DND-41 (cell line): ENCODE measurements around the gene NDUFC2.
"Not testable (repeated sequence)": the region's sequence is repeated elsewhere in the genome, so short reads cannot be mapped to it uniquely, and the experiment has no call there.

ENCODE experiments used
- ATAC-seq: fragments of 200-7000 bp; cut with Tn5 transposase; 3 replicates; pipeline ENCODE4 v1.9.1; 2021; ENCODE audit warnings: low read depth; ENCODE audit not compliant: insufficient read depth
- DNase-seq: peaks from one replicate; pipeline ENCODE4 v3.0.0-alpha.2; 2020
- H2AFZ ChIP-seq: 2 replicates; pipeline ENCODE4 v1.6.0; 2012; ENCODE audit warnings: low read depth, low read length
- H3K27ac ChIP-seq: 2 replicates; pipeline ENCODE4 v1.5.1; 2012; ENCODE audit warnings: low read length, inconsistent platforms
- H3K27me3 ChIP-seq: fragments of 200-600 bp; sonication (generic); 2 replicates; pipeline ENCODE4 v1.6.0; 2012; ENCODE audit warnings: low read length, mild to moderate bottlenecking, inconsistent platforms; ENCODE audit not compliant: insufficient read depth, poor library complexity
- H3K36me3 ChIP-seq: 2 replicates; pipeline ENCODE4 v1.5.1; 2012; ENCODE audit warnings: low read length, inconsistent platforms; ENCODE audit not compliant: insufficient read depth
- H3K4me1 ChIP-seq: 2 replicates; pipeline ENCODE4 v1.5.1; 2012; ENCODE audit warnings: mild to moderate bottlenecking, low read length; ENCODE audit not compliant: insufficient read depth
- H3K4me2 ChIP-seq: 2 replicates; pipeline ENCODE4 v1.6.0; 2012; ENCODE audit warnings: mild to moderate bottlenecking, moderate library complexity, low read length, inconsistent platforms; ENCODE audit not compliant: insufficient read depth
- H3K4me3 ChIP-seq, 2 experiments: fragments of 200-600 bp in 1 of 2; shearing (Covaris generic) in 1 of 2; 2 replicates each; pipeline ENCODE4 v1.5.1; 2012 to 2016; ENCODE audit warnings: inconsistent platforms in 2 of 2, low read length in 2 of 2, mild to moderate bottlenecking in 2 of 2, low read depth in 1 of 2, moderate library complexity in 1 of 2
- H3K79me2 ChIP-seq: 2 replicates; pipeline ENCODE4 v1.6.0; 2012; ENCODE audit warnings: low read length, inconsistent platforms; ENCODE audit not compliant: insufficient read depth
- H3K9ac ChIP-seq: 2 replicates; pipeline ENCODE4 v1.6.0; 2012; ENCODE audit warnings: low read depth, mild to moderate bottlenecking, inconsistent platforms, low read length, moderate library complexity
- H3K9me3 ChIP-seq: 2 replicates; pipeline ENCODE4 v1.5.1; 2012; ENCODE audit warnings: low read length, moderate library complexity, mild to moderate bottlenecking, inconsistent platforms; ENCODE audit not compliant: insufficient read depth, severe bottlenecking
- H4K20me1 ChIP-seq: 2 replicates; pipeline ENCODE4 v1.6.0; 2012; ENCODE audit warnings: low read length; ENCODE audit not compliant: insufficient read depth
- EZH2 ChIP-seq: IDR thresholded peaks from 3 replicates; pipeline ENCODE4 v1.6.1; 2012; ENCODE audit warnings: borderline replicate concordance, low read depth, mild to moderate bottlenecking, moderate library complexity, low read length, inconsistent platforms; ENCODE audit not compliant: severe bottlenecking
- TF ChIP-seq, protein P1 (sequence below): IDR thresholded peaks from 2 replicates; pipeline ENCODE4 v1.5.1; 2012; ENCODE audit warnings: borderline replicate concordance, low read length, moderate library complexity, mild to moderate bottlenecking; ENCODE audit not compliant: poor library complexity, severe bottlenecking; ENCODE audit errors: extremely low read depth

NDUFC2 gene

DNA sequence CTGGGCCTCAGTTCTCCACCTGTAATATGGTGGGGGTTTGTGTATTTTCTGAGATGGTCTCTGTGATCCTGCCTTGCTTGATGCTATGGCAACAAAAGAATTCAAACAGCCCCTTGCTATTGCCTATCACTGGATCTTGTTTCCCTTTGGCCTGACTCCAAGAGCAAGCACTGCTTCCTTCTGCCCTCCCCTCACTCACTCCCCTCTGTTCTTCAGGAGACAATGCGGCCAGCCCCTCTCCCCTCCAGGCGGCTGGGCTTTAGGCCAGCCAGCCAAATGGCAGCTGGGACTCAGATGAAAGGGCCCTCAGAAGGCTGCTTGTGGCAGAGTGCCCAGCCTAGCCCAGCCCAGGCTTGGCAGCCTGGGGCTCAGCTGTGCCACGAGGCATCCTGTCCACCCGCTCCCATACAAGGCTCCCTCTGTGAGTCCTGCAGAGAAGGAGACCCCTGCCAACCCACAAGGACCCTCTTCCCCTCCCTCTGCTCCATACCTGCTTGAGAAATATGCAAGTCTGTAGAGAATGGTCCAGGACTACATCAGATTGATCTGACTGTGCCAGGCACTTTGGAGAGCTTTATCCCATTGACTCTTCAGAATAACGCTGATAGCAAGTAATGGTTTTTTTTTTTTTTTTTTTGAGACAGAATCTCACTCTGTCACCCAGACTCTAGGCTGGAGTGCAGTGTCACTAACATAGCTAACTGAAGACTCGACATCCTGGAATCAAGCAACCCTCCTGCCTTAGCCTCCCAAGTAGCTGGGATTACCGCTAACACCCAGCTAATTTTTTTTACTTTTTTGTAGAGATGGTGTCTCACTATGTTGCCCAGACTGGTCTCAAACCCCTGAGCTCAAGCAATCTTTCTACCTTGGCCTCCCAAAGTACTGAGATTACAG lies 49.0 kb downstream of the NDUFC2 start:
- no peak overlapping the region for H3K27ac ChIP-seq
- peak; percentile 33 for DNase-seq

GRCh38 chr11:78028423-78028822 lies 51.2 kb downstream of the NDUFC2 start:
- H4K20me1 ChIP-seq, H3K27me3 ChIP-seq, H3K79me2 ChIP-seq, ATAC-seq, H3K4me3 ChIP-seq, H3K9me3 ChIP-seq, H2AFZ ChIP-seq, H3K4me1 ChIP-seq, H3K36me3 ChIP-seq, H3K9ac ChIP-seq, H3K4me2 ChIP-seq, DNase-seq, H3K27ac ChIP-seq: not testable (repeated sequence)

More for the DNA sequence above, 49.0 kb downstream of the NDUFC2 start:
- peak; percentile 66 for ATAC-seq
- no peaks in the 10 kb centered on the region for H3K27me3 ChIP-seq
- H4K20me1 ChIP-seq = no peaks in the 10 kb centered on the region
- H3K4me1 ChIP-seq = no peaks in the 10 kb centered on the region
- H3K9me3 ChIP-seq = no peaks in the 10 kb centered on the region
- no peak overlapping the region for H2AFZ ChIP-seq
- H3K79me2 ChIP-seq = no peaks in the 10 kb centered on the region
- H3K36me3 ChIP-seq = no peaks in the 10 kb centered on the region
- no peak overlapping the region for H3K4me2 ChIP-seq
- no peak overlapping the region for H3K9ac ChIP-seq
- TF ChIP-seq, protein P1, sequence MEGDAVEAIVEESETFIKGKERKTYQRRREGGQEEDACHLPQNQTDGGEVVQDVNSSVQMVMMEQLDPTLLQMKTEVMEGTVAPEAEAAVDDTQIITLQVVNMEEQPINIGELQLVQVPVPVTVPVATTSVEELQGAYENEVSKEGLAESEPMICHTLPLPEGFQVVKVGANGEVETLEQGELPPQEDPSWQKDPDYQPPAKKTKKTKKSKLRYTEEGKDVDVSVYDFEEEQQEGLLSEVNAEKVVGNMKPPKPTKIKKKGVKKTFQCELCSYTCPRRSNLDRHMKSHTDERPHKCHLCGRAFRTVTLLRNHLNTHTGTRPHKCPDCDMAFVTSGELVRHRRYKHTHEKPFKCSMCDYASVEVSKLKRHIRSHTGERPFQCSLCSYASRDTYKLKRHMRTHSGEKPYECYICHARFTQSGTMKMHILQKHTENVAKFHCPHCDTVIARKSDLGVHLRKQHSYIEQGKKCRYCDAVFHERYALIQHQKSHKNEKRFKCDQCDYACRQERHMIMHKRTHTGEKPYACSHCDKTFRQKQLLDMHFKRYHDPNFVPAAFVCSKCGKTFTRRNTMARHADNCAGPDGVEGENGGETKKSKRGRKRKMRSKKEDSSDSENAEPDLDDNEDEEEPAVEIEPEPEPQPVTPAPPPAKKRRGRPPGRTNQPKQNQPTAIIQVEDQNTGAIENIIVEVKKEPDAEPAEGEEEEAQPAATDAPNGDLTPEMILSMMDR = no peak
- no peak for TF ChIP-seq EZH2
- H3K4me3 ChIP-seq = no peak overlapping the region

DNA sequence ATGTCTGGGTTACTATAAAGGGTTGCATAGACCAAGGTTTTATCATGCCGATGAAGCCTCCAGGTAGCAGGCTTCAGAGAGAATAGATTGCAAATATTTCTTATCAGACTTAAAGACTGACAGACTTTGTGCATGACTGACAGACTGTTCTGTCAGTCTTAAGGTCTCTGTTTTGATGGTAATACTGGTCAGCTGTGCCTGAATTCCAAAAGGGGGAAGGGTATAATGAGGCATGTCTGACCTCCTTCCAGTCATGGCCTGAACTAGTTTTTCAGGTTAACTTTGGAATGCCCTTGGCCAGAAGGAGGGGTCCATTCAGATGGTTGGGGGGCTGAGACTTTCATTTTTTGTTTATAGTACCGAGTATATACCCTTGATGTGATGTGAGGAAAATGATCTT lies 51.9 kb downstream of the NDUFC2 start:
- Histone ChIP-seq H3K79me2 (no peaks in the 10 kb centered on the region), H2AFZ (no peak overlapping the region), H3K36me3 (no peaks in the 10 kb centered on the region), H3K4me3 (no peak overlapping the region), H3K9me3 (no peaks in the 10 kb centered on the region), H3K4me1 (no peaks in the 10 kb centered on the region), H3K27ac (no peak overlapping the region), H3K9ac (no peak overlapping the region), H4K20me1 (no peaks in the 10 kb centered on the region), H3K27me3 (no peaks in the 10 kb centered on the region), H3K4me2 (no peak overlapping the region)
- TF ChIP-seq EZH2 = no peak
- TF ChIP-seq, protein P1 = no peak
- DNase-seq = no peak
- no peak for ATAC-seq

- Histone ChIP-seq H4K20me1 (no peaks in the 10 kb centered on the region), H3K4me3 (no peak overlapping the region), H3K27ac (no peak overlapping the region), H3K9me3 (no peaks in the 10 kb centered on the region), H3K79me2 (no peaks in the 10 kb centered on the region), H3K9ac (no peak overlapping the region), H3K4me1 (no peaks in the 10 kb centered on the region), H3K36me3 (no peaks in the 10 kb centered on the region), H2AFZ (no peak overlapping the region), H3K27me3 (no peaks in the 10 kb centered on the region), H3K4me2 (no peak overlapping the region)
- ATAC-seq (no peak), DNase-seq (no peak)
- TF ChIP-seq, protein P1 = no peak
- TF ChIP-seq EZH2 = no peak
Measured at GRCh38 chr11:78025378-78025777, 54.3 kb downstream of the NDUFC2 start.
